ENCODE data around the gene RICTOR.
"Not testable (repeated sequence)": the region's sequence is repeated elsewhere in the genome, so short reads cannot be mapped to it uniquely, and the experiment has no call there.

The RICTOR gene

GRCh38 chr5:39055768-39056398 is 18.3 kb downstream of the RICTOR start:
- no peak for FAIRE-seq

GRCh38 chr5:39055027-39055767 is 19.0 kb downstream of the RICTOR start:
- FAIRE-seq, result no peak

GRCh38 chr5:39053189-39053588 is 21.0 kb downstream of the RICTOR start:
- FAIRE-seq, result no peak

- FAIRE-seq, result no peak
These were observed 22.1 kb downstream of the RICTOR start for GRCh38 chr5:39052141-39052540.

- no peak for FAIRE-seq
These were observed 24.9 kb downstream of the RICTOR start for GRCh38 chr5:39049315-39049714.

GRCh38 chr5:39040875-39041274 is 33.3 kb downstream of the RICTOR start:
- no peak for FAIRE-seq

- not testable (repeated sequence) for FAIRE-seq
These were observed 39.7 kb downstream of the RICTOR start for GRCh38 chr5:39034493-39034892.

GRCh38 chr5:39031041-39031440 is 43.2 kb downstream of the RICTOR start:
- no peak for FAIRE-seq

- FAIRE-seq, result no peak
These were observed 48.7 kb downstream of the RICTOR start for GRCh38 chr5:39025456-39025855.

GRCh38 chr5:39024884-39025283 is 49.3 kb downstream of the RICTOR start:
- FAIRE-seq, result no peak

GRCh38 chr5:39024005-39024404 is 50.2 kb downstream of the RICTOR start:
- FAIRE-seq, result no peak

GRCh38 chr5:39023121-39023520 is 51.1 kb downstream of the RICTOR start:
- FAIRE-seq, result no peak

GRCh38 chr5:39022151-39022550 is 52.0 kb downstream of the RICTOR start:
- FAIRE-seq, result no peak

GRCh38 chr5:39021413-39021812 is 52.8 kb downstream of the RICTOR start:
- FAIRE-seq, result no peak

GRCh38 chr5:39020458-39020857 is 53.7 kb downstream of the RICTOR start:
- no peak for FAIRE-seq

GRCh38 chr5:39019254-39019653 is 54.9 kb downstream of the RICTOR start:
- FAIRE-seq, result no peak

- no peak for FAIRE-seq
These were observed 56.7 kb downstream of the RICTOR start for GRCh38 chr5:39017504-39017903.

- peak; percentile 47 for FAIRE-seq
These were observed 57.5 kb downstream of the RICTOR start for GRCh38 chr5:39016587-39017275.

- FAIRE-seq, result no peak
These were observed 58.2 kb downstream of the RICTOR start for GRCh38 chr5:39015743-39016586.

- FAIRE-seq, result no peak
These were observed 59.6 kb downstream of the RICTOR start for GRCh38 chr5:39014561-39014960.

GRCh38 chr5:39013938-39014337 is 60.3 kb downstream of the RICTOR start:
- FAIRE-seq, result no peak

- FAIRE-seq, result not testable (repeated sequence)
These were observed 63.2 kb downstream of the RICTOR start for GRCh38 chr5:39010958-39011357.

GRCh38 chr5:39009981-39010380 is 64.2 kb downstream of the RICTOR start:
- FAIRE-seq, result no peak

Measured in TTC549 (cell line).